ENCODE results near the gene TRIM54.

DNA sequence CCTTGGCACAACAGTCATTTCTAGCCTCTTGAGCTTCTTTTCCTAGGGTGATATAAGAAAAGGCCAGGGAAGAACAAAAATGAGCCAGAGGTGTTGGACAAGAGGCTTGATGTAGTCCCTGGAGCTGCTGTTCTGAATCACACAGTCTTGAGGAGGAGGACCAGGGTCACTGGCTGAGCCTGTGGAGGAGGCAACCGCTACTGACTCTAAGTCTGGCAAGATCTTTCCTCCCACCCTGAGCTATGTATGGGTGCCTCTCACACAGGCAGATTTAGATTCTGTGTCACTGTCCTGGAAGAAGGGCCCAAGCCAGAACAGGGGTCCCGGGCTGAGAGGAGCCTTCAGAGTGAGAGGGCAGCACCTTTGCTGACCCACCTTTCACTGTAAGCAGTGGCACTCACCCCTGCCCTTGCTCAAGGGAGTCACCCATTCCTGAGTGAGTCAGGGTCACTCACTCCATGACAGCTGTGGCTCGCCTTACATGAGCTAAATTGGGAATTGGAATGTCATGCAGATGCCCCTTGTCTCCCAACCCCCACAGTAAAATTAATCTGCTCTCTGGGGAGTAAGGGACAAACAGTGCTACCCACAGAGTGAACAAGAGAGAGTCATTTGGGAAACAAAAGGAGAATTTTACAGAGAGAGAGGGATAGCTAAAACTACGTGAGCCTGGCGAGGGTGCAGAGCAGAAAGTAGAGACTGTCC, at the start of gene TRIM54:
- TF ChIP-seq CTCF (IDR thresholded peaks at IDR 0.05; ENCODE audit: insufficient read depth, low read depth, low read length) (no peak), EZH2 (IDR thresholded peaks at IDR 0.05; ENCODE audit: insufficient read depth, low read length) (no peak)

All from astrocyte (in vitro differentiated cells and primary cell).